GM19328 (cell line): Measurements from ENCODE around the gene NTF3.
"Not testable (repeated sequence)": the region's sequence is repeated elsewhere in the genome, so short reads cannot be mapped to it uniquely, and the experiment has no call there.

ENCODE experiments used
- ATAC-seq: cut with Tn5 transposase; IDR thresholded peaks from one replicate; pipeline ENCODE4 v1.9.1; 2021; ENCODE audit warnings: mild to moderate bottlenecking, moderate library complexity; ENCODE audit not compliant: unreplicated experiment

Gene NTF3

GRCh38 chr12:5524769-5525436 is 93.0 kb downstream of the NTF3 start:
- ATAC-seq = no peak

GRCh38 chr12:5525783-5526367 is 94.0 kb downstream of the NTF3 start:
- no peak for ATAC-seq

- no peak for ATAC-seq
Measured at GRCh38 chr12:5533368-5533767, 101.5 kb downstream of the NTF3 start.

- no peak for ATAC-seq
Measured at GRCh38 chr12:5534426-5535199, 102.7 kb downstream of the NTF3 start.

- no peak for ATAC-seq
Measured at GRCh38 chr12:5535541-5535940, 103.6 kb downstream of the NTF3 start.

GRCh38 chr12:5537026-5537615 is 105.2 kb downstream of the NTF3 start:
- ATAC-seq = not testable (repeated sequence)

- no peak for ATAC-seq
Measured at GRCh38 chr12:5537771-5538170, 105.9 kb downstream of the NTF3 start.
